IMR-90 (cell line): ENCODE data around the gene NOMO2. TPM values are rescaled to one million over a fixed set of nuclear protein-coding genes. Genes with fewer than 3 reads are reported as not detected.
"Not testable (repeated sequence)": the region's sequence is repeated elsewhere in the genome, so short reads cannot be mapped to it uniquely, and the experiment has no call there.

ENCODE experiments used
- ATAC-seq: fragments of 200-7000 bp; cut with Tn5 transposase; 2 replicates; pipeline ENCODE4 v1.9.1; 2020; ENCODE audit warnings: low read depth, mild to moderate bottlenecking, moderate library complexity
- BruUV-seq: library from RNA; stranded (reverse); fragments of 400-500 nt; replicated peaks from 2 replicates; lab custom pipeline; 2021; lab: Mats Ljungman, UMichigan
- CTCF ChIA-PET: fragments of 300-600 bp; formaldehyde crosslinking; extraction: SDS; loops from one replicate; lab custom pipeline; 2021; ENCODE audit warnings: antibody characterized with exemption; lab: Yijun Ruan, JAX
- POLR2A ChIA-PET: fragments of 300-600 bp; sonication (Branson Sonifier 250); formaldehyde crosslinking; loops from one replicate; lab custom pipeline; 2022; ENCODE audit warnings: antibody characterized with exemption; ENCODE audit not compliant: unreplicated experiment; lab: Charles Lee
- DNase-seq: peaks from one replicate; pipeline ENCODE4 v3.0.0; 2013
- H2AFZ ChIP-seq: replicated peaks from 2 replicates; pipeline ENCODE3; 2013; ENCODE audit warnings: low read length, mild to moderate bottlenecking; ENCODE audit not compliant: poor library complexity
- H2AK5ac ChIP-seq: 2 replicates; pipeline ENCODE4 v1.6.1; 2013; ENCODE audit warnings: low read depth, low read length, inconsistent platforms
- H2AK9ac ChIP-seq: replicated peaks from 2 replicates; pipeline ENCODE3; 2013; ENCODE audit warnings: mild to moderate bottlenecking, low read depth, low read length, moderate library complexity; ENCODE audit not compliant: poor library complexity
- H2BK120ac ChIP-seq: 2 replicates; pipeline ENCODE4 v1.6.1; 2013; ENCODE audit warnings: low read depth, low read length, inconsistent platforms
- H2BK15ac ChIP-seq: 3 replicates; pipeline ENCODE4 v1.6.1; 2013; ENCODE audit warnings: low read depth, low read length, inconsistent platforms
- H2BK20ac ChIP-seq: 2 replicates; pipeline ENCODE4 v1.6.1; 2013; ENCODE audit warnings: low read depth, mild to moderate bottlenecking, inconsistent platforms, low read length, moderate library complexity
- H2BK5ac ChIP-seq: 2 replicates; pipeline ENCODE4 v1.6.1; 2013; ENCODE audit warnings: mild to moderate bottlenecking, low read depth, low read length, inconsistent platforms; ENCODE audit not compliant: poor library complexity, severe bottlenecking
- H3K14ac ChIP-seq: replicated peaks from 2 replicates; pipeline ENCODE4 v1.6.1; 2013; ENCODE audit warnings: low read depth, low read length, inconsistent platforms
- H3K18ac ChIP-seq: 2 replicates; pipeline ENCODE4 v1.6.1; 2013; ENCODE audit warnings: low read depth, low read length, control low read depth
- H3K23ac ChIP-seq: 2 replicates; pipeline ENCODE4 v1.6.1; 2013; ENCODE audit warnings: low read depth, low read length, inconsistent platforms
- H3K27ac ChIP-seq: 2 replicates; pipeline ENCODE4 v1.5.1; 2013; ENCODE audit warnings: mild to moderate bottlenecking, control low read depth, low read length; ENCODE audit not compliant: insufficient read depth
- H3K27me3 ChIP-seq: 2 replicates; pipeline ENCODE4 v1.6.1; 2013; ENCODE audit warnings: low read length; ENCODE audit not compliant: control insufficient read depth, insufficient read depth
- H3K36me3 ChIP-seq: 2 replicates; pipeline ENCODE4 v1.6.1; 2013; ENCODE audit warnings: low read length, mixed read lengths; ENCODE audit not compliant: control insufficient read depth, insufficient read depth
- H3K4ac ChIP-seq: 2 replicates; pipeline ENCODE4 v1.6.1; 2013; ENCODE audit warnings: low read depth, low read length, inconsistent platforms
- H3K4me1 ChIP-seq: 2 replicates; pipeline ENCODE4 v1.6.1; 2013; ENCODE audit warnings: low read length, mixed read lengths; ENCODE audit not compliant: control insufficient read depth, insufficient read depth
- H3K4me2 ChIP-seq: 2 replicates; pipeline ENCODE4 v1.6.1; 2013; ENCODE audit warnings: low read depth, mild to moderate bottlenecking, control low read depth, low read length, moderate library complexity
- H3K4me3 ChIP-seq: 2 replicates; pipeline ENCODE4 v1.5.1; 2013; ENCODE audit warnings: low read depth, mild to moderate bottlenecking, control low read depth, low read length, moderate library complexity; ENCODE audit not compliant: insufficient read depth
- H3K56ac ChIP-seq: 2 replicates; pipeline ENCODE4 v1.6.1; 2013; ENCODE audit warnings: low read length, inconsistent platforms; ENCODE audit not compliant: insufficient read depth; ENCODE audit errors: extremely low read depth
- H3K79me1 ChIP-seq, 2 experiments: 2 replicates each; pipeline ENCODE4 v1.6.1; 2013; ENCODE audit warnings: low read length in 2 of 2, inconsistent platforms in 1 of 2, low read depth in 1 of 2
- H3K9ac ChIP-seq: 2 replicates; pipeline ENCODE4 v1.6.1; 2013; ENCODE audit warnings: low read depth, low read length, control low read depth
- H3K9me1 ChIP-seq: 2 replicates; pipeline ENCODE4 v1.6.1; 2013; ENCODE audit warnings: low read length, inconsistent platforms; ENCODE audit not compliant: insufficient read depth
- H3K9me3 ChIP-seq: 2 replicates; pipeline ENCODE4 v1.6.1; 2013; ENCODE audit warnings: low read length; ENCODE audit not compliant: control insufficient read depth, insufficient read depth
- H4K20me1 ChIP-seq: 2 replicates; pipeline ENCODE4 v1.6.1; 2013; ENCODE audit warnings: low read length, inconsistent platforms; ENCODE audit not compliant: insufficient read depth
- H4K5ac ChIP-seq: 2 replicates; pipeline ENCODE4 v1.6.1; 2013; ENCODE audit warnings: mild to moderate bottlenecking, low read depth, low read length, control low read depth
- H4K8ac ChIP-seq, 2 experiments: 2 replicates each; pipeline ENCODE4 v1.6.1; 2013; ENCODE audit warnings: low read depth in 2 of 2, low read length in 2 of 2, control low read depth in 1 of 2, inconsistent platforms in 1 of 2
- H4K91ac ChIP-seq: 2 replicates; pipeline ENCODE4 v1.6.1; 2013; ENCODE audit warnings: low read depth, low read length, inconsistent platforms; ENCODE audit not compliant: insufficient read depth
- WGBS, 2 experiments: methylation state at CpG; one replicate each; pipeline versions ENCODE4 v1.1.5 to v1.1.7; 2013; ENCODE audit warnings: missing lambda C conversion rate in 2 of 2; ENCODE audit not compliant: insufficient read length in 1 of 2; ENCODE audit errors: extremely low coverage in 2 of 2; 5-methylcytosine and 5-hydroxymethylcytosine counted together
- dilution Hi-C: fragments of 300-500 bp; cut with HindIII; formaldehyde crosslinking; loops from one replicate; pipeline ENCODE4 v1.14.3; 2018; ENCODE audit warnings: low sequenced_read_pairs; ENCODE audit not compliant: unreplicated experiment
- in situ Hi-C: fragments of 300-500 bp; cut with MboI; formaldehyde crosslinking; loops from 3 replicates; pipeline ENCODE4 v1.14.3; 2019; ENCODE audit warnings: low sequenced_read_pairs, inconsistent platforms, mixed read lengths
- intact Hi-C: fragments of 100-400 bp; cut with micrococcal nuclease; formaldehyde crosslinking; loops from 2 replicates; pipeline ENCODE4 v1.10.0; 2022
- polyA plus RNA-seq, 3 experiments: library from polyadenylated mRNA; depleted of rRNA; stranded (reverse); fragments of >200 nt; gene quantifications; 2 replicates each; pipeline ENCODE4 v1.2.3, GENCODE V29; 2012; ENCODE audit warnings: low replicate concordance in 1 of 3
- total RNA-seq: library from RNA; depleted of rRNA; stranded (reverse); fragments of >200 nt; gene quantifications from 2 replicates; pipeline ENCODE4 v1.2.3, GENCODE V29; 2012

The NOMO2 gene
- total and polyA plus RNA-seq, 2 of the 4 experiments (the other 2 are of a cell fraction): 103 to 184 TPM

DNA sequence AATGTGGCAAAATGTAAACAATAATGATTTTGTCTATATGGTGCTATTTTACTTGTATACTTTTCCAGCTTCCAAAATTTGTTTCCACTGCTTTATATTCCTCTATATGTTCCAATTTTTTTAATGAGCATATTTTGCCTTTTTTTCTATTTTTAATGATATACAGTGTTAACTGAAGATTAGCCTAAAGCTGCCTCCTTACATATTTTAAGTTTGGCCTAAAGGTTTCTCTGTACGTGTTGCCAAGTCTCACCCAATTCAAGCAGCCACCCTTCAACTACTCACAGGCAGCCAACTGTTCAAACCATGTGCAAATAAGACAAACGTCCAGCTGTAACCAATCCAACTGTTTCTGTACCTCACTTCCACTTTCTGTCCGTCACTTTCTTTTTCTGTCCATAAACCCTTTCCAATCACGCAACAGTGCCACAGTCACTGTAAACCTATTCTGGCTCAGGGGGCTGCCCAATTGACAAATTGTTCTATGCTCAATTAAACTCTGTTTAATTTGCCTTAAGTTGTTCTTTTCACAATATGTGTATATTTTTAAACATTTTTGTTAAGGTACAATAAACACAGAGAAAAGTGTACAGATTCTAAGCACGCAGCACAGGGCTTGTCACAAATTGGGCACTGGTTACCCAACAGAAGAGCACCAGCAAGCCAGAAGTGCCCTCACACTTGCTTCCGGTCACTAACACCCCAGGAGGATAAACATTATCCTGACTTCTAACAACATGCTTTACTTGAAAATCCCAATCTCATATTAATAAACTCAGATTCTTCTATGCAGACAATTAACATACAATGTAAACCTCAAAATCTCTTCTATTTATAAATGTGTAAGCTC lies 17.4 kb downstream of the NOMO2 start:
- H3K9ac ChIP-seq, H3K4ac ChIP-seq, H2AK5ac ChIP-seq, BruUV-seq, H3K27ac ChIP-seq, DNase-seq, intact Hi-C loops, in situ Hi-C loops, H3K9me3 ChIP-seq, H2AFZ ChIP-seq, H3K4me3 ChIP-seq, H4K5ac ChIP-seq, CTCF ChIA-PET, H2BK120ac ChIP-seq, H3K27me3 ChIP-seq, H4K20me1 ChIP-seq, H3K18ac ChIP-seq, H2BK5ac ChIP-seq, H3K79me1 ChIP-seq, H4K8ac ChIP-seq, dilution Hi-C loops, H3K56ac ChIP-seq, H3K14ac ChIP-seq, H3K23ac ChIP-seq, H3K4me2 ChIP-seq, H2BK15ac ChIP-seq, POLR2A ChIA-PET, H2AK9ac ChIP-seq, ATAC-seq, H3K4me1 ChIP-seq, H3K36me3 ChIP-seq, H2BK20ac ChIP-seq, H3K9me1 ChIP-seq, H4K91ac ChIP-seq: not testable (repeated sequence)
- WGBS, 2 experiments: no CpG with 5 or more reads among the region's 6 CpGs

DNA sequence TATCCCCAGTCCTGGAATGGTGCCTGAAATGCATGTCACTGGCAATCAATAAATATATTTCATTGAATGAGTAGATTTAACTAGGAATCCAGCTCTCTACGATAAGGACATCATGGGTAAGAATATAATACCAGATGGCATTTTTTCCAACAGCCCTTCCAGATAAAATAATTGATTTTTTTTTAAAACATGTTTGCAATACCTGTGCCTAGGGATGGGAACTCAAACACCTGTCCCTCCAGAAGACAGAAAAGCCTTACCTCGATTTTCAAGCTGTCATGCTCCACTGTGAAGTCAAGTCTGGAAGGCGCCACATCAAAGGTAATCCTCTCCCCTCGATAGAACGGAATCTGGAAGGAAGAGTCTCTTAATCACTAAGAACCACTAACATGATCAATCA lies 20.0 kb downstream of the NOMO2 start:
- BruUV-seq, H2BK15ac ChIP-seq, POLR2A ChIA-PET, H4K8ac ChIP-seq, H3K4me3 ChIP-seq, H3K4ac ChIP-seq, H2AK5ac ChIP-seq, H4K5ac ChIP-seq, DNase-seq, ATAC-seq, H3K27me3 ChIP-seq, H3K18ac ChIP-seq, dilution Hi-C loops, H3K36me3 ChIP-seq, H2AK9ac ChIP-seq, H3K9me1 ChIP-seq, H4K20me1 ChIP-seq, H3K23ac ChIP-seq, H3K79me1 ChIP-seq, in situ Hi-C loops, H2BK5ac ChIP-seq, H2BK120ac ChIP-seq, H3K14ac ChIP-seq, H3K4me1 ChIP-seq, H3K4me2 ChIP-seq, intact Hi-C loops, H3K9me3 ChIP-seq, H3K56ac ChIP-seq, H2BK20ac ChIP-seq, H3K27ac ChIP-seq, H2AFZ ChIP-seq, CTCF ChIA-PET, H4K91ac ChIP-seq, H3K9ac ChIP-seq: not testable (repeated sequence)
- WGBS, 2 experiments: no CpG with 5 or more reads among the region's 5 CpGs
